HFF-Myc (cell line): ENCODE measurements around the gene RYR2.

Experiments
- DNase-seq: peaks from one replicate; pipeline ENCODE4 v3.0.0-alpha.2; 2011; ENCODE audit warnings: low read depth; ENCODE audit errors: extremely low read depth
- H3K4me3 ChIP-seq: replicated peaks from 2 replicates; pipeline ENCODE4 v1.5.1; 2011; ENCODE audit warnings: low read depth, mild to moderate bottlenecking, control low read depth, low read length
- TF ChIP-seq, protein P1 (sequence below): IDR thresholded peaks from 2 replicates; pipeline ENCODE4 v1.5.1; 2012; ENCODE audit warnings: mild to moderate bottlenecking, low read depth, low read length, control low read depth; ENCODE audit errors: missing control alignments

RYR2 gene

DNA sequence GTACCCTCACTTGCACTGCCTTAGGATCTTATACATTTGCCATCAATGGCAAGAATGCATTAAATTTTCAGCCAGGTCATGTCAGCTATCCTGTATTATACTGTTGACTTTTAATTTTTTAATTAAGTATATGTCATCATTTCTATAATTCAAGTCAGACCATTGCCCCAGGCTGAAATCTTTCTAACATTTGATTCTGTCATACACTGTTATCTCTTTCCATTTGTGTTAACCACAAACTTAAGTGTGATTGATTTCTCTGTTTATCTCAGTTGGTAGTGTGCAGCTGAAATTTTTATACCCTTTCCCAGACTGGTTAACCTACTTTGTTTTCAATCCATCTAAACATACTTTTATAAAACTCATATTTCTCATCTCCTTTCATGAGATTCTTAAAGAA is 695.5 kb downstream of the RYR2 start:
- TF ChIP-seq, protein P1, sequence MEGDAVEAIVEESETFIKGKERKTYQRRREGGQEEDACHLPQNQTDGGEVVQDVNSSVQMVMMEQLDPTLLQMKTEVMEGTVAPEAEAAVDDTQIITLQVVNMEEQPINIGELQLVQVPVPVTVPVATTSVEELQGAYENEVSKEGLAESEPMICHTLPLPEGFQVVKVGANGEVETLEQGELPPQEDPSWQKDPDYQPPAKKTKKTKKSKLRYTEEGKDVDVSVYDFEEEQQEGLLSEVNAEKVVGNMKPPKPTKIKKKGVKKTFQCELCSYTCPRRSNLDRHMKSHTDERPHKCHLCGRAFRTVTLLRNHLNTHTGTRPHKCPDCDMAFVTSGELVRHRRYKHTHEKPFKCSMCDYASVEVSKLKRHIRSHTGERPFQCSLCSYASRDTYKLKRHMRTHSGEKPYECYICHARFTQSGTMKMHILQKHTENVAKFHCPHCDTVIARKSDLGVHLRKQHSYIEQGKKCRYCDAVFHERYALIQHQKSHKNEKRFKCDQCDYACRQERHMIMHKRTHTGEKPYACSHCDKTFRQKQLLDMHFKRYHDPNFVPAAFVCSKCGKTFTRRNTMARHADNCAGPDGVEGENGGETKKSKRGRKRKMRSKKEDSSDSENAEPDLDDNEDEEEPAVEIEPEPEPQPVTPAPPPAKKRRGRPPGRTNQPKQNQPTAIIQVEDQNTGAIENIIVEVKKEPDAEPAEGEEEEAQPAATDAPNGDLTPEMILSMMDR = no peak
- no peak for DNase-seq
- H3K4me3 ChIP-seq = no peak overlapping the region

DNA sequence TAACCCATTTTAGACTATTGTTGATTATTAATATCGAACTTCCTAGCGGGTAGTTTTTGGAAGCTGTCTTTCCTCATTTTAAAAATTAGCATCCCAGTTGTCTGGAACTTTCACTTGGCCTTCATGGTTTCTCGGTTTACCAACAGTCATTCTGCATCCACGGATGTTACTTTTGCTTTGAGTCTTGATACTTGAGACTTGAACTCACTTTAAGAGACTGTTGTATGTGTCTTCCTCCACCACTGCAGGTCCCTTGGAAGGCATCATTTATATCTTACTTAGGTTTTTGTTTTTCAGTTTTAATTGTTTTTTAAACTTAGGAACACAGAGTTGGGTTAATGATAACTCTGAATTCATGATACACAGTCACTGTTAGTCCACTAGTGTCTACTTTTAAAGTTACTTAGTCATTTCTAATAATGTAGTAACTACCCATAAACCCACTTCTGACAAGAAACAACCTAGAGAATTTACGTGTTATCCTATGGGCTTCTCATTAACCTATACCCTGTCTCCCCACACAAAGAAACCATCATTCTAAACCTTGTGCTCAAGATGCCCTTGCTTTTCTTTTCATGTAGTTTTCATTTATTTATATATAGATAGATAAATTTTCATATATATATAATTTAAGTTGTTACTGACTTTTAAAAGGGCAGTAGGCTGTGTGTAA is 696.1 kb downstream of the RYR2 start:
- TF ChIP-seq, protein P1 = no peak
- DNase-seq = no peak
- no peak overlapping the region for H3K4me3 ChIP-seq

DNA sequence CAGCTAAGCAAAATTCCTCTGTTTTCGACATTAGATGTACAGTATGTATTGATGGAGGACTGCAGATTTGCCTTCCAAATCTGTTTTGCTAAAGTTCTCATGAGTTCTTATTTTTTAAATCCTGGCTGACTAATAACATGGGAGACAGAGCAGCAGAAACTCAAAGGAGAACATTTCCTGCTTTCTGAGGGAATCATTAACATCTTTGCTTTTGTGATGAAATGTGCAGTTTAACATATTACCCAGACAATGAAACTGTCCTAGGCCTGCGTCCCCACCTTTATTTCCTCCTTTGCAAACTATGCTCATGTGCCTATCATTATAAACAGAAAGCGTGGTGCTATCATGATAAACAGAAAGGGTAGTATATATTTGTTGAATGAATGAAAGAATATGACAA is 698.9 kb downstream of the RYR2 start:
- H3K4me3 ChIP-seq = no peak overlapping the region
- TF ChIP-seq, protein P1 = no peak
- no peak for DNase-seq

DNA sequence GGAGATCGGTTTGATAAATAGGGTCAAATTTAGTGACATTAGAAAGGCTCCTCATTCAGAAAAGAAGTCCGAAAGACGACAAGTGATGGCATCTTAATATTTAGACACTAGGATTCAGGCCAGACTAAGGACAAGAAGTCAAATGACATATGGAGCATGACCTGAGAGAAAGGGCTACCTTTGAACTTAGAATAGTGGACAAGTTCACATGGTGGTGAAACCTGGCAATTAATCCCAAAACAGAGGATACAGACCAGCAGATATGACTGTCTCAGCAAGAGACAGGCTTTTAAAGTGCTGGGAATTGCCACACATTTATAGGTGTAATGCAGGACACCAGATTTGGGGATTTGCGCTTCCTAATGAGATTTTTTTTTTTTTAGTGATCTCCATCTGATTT is 703.6 kb downstream of the RYR2 start:
- no peak for DNase-seq
- no peak overlapping the region for H3K4me3 ChIP-seq
- TF ChIP-seq, protein P1 = no peak

DNA sequence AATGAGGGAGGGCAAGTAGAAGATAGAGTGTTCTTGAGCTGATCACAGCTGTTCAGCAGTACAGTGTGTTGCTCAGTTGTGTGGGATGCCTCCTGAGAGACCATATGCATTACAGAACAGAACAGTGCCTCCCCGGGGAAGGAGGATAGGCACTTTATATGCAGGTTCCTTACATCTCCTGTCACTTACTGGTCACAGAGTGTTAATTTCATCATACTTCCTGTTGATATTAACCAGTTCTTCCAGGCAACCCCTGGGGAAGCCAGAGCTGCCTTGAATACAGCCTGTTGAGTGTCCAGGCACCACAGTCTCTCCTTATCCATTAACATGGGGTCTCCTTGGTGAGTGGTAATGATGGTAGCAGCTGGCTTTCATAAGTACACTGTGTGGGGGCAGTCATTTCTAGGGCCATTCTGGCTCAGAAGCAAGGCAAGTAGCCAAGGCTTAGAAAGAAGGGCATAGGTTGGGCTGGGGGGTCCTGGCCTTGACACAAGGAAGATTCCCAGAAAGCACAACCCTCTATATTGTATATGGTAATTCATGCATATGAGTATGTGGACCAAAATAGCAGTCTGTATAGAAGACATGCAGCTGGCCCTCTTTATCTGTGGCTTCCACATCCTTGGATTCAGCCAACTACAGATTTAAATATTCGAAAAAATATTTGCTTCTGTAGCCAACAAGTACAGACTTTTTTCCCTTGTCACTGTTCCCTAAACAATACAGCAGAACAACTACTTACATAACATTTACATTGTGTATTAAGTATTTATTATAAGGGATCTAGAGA is 706.4 kb downstream of the RYR2 start:
- no peak for DNase-seq
- TF ChIP-seq, protein P1 = no peak
- no peak overlapping the region for H3K4me3 ChIP-seq

DNA sequence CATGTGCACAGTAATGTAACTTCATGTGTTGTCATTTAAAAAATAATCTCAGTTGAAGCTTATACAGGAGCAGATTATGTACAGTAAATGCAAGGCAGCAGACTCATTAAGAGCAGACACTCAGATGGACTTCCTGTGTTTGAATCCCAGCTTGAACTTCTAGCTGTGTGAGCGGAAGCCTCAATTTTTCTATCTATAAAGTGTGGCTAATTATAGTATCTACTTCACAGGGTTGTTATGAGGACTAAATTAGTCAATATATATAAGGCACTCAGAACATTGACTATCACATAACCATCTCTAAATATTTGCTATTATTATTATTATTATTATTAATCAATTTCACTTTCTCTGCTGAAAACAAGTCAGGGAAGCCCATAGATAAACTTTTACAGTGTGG is 707.1 kb downstream of the RYR2 start:
- no peak for DNase-seq
- TF ChIP-seq, protein P1 = no peak
- no peak overlapping the region for H3K4me3 ChIP-seq
